NT2/D1 (cell line): ENCODE measurements around the gene KIFBP.

Source experiments
- SUZ12 ChIP-seq: IDR thresholded peaks from 2 replicates; pipeline ENCODE4 v1.6.1; 2011; ENCODE audit not compliant: insufficient read length, insufficient read depth; ENCODE audit errors: extremely low read depth
- YY1 ChIP-seq: IDR thresholded peaks from 2 replicates; pipeline ENCODE4 v1.6.1; 2011; ENCODE audit not compliant: insufficient read length, insufficient read depth

DNA sequence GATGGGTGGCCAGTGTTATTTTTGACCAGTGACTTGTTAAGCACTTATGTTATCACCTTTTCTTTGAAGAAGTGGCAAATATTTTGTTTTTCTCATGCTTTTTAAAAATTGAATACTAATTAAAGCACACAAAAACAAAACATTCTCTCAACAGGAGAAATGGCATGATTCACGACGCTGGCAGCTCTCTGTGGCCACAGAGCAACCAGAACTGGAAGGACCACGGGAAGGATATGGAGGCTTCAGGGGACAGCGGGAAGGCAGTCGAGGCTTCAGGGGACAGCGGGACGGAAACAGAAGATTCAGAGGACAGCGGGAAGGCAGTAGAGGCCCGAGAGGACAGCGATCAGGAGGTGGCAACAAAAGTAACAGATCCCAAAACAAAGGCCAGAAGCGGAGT is 6.2 kb upstream of the KIFBP start:
- TF ChIP-seq SUZ12 (no peak), YY1 (no peak)
